ENCODE data around the gene PTPRM. TPM values are rescaled to one million over a fixed set of nuclear protein-coding genes. Genes with fewer than 3 reads are reported as not detected.

The PTPRM gene
- total and polyA plus RNA-seq, 2 of the 8 experiments (the other 6 are each of a cell fraction or from before 2014, with no cell fraction given): 4.1 to 7.0 TPM

- Histone ChIP-seq H4K5ac (ENCODE audit: insufficient read length, low read depth, low read length) (no peak overlapping the region), H2AFZ (ENCODE audit: low read length) (no peak overlapping the region), H3K18ac (ENCODE audit: extremely low read depth, low read length) (no peak overlapping the region), H2BK15ac (ENCODE audit: low read length) (no peak overlapping the region), H4K8ac (ENCODE audit: extremely low read depth, insufficient read depth, low read length) (no peak overlapping the region), H3K23me2 (ENCODE audit: low read depth, low read length) (no peaks in the 10 kb centered on the region; the same call in 1 of the 2 replicates), H3K9me3 (ENCODE audit: insufficient read depth in 2 of 2, low read depth in 1 of 2, low read length in 1 of 2) (no peaks in the 10 kb centered on the region), H3K4ac (replicated peaks; ENCODE audit: insufficient read length, low read depth, low read length) (no peak overlapping the region), H3K27ac (ENCODE audit: low read depth, low read length) (no peak overlapping the region), H3K79me2 (ENCODE audit: control insufficient read depth in 1 of 2, insufficient read depth in 2 of 2, low read length in 2 of 2) (no peaks in the 10 kb centered on the region), H3K4me1 (replicated peaks in 1 of 4; ENCODE audit: control insufficient read depth in 3 of 4, insufficient read depth in 4 of 4, low read length in 3 of 4) (peaks cover 0 to 6% (median 2%) of the 10 kb centered on the region in 4 experiments; a peak in 5 of 7 replicates), H3K27me3 (replicated peaks in 1 of 4; ENCODE audit: control insufficient read depth in 3 of 4, extremely low read depth in 1 of 4, insufficient read depth in 3 of 4, low read length in 3 of 4) (peaks cover 0 to 6% (median 4%) of the 10 kb centered on the region in 4 experiments; a peak in 3 of 7 replicates), H2BK5ac (ENCODE audit: low read depth, low read length) (no peak overlapping the region), H2AK5ac (ENCODE audit: low read depth, low read length) (no peak overlapping the region), H4K91ac (replicated peaks; ENCODE audit: insufficient read length, low read length) (no peak overlapping the region), H2BK12ac (ENCODE audit: low read depth, low read length) (no peak overlapping the region), H3K36me3 (ENCODE audit: control insufficient read depth in 2 of 4, insufficient read depth in 4 of 4, low read length in 3 of 4) (no peaks in the 10 kb centered on the region), H3K56ac (replicated peaks; ENCODE audit: insufficient read length, low read depth, low read length) (no peak overlapping the region), H3K4me2 (ENCODE audit: insufficient read depth in 1 of 2, low read depth in 2 of 2, low read length in 2 of 2) (no peak overlapping the region), H4K20me1 (replicated peaks in 1 of 2; ENCODE audit: control insufficient read depth in 1 of 2, insufficient read depth in 2 of 2, low read length in 2 of 2) (no peaks in the 10 kb centered on the region), H3K14ac (ENCODE audit: insufficient read length) (no peak overlapping the region), H2BK20ac (ENCODE audit: low read length) (no peak overlapping the region), H2BK120ac (replicated peaks; ENCODE audit: low read depth, low read length) (no peak overlapping the region), H3K9ac (replicated peaks in 1 of 4; ENCODE audit: extremely low read depth in 1 of 4, low read depth in 3 of 4, low read length in 3 of 4) (no peak overlapping the region), H3K4me3 (ENCODE audit: extremely low read depth in 1 of 4, insufficient read depth in 2 of 4, low read depth in 3 of 4, low read length in 4 of 4) (no peak overlapping the region), H3K79me1 (ENCODE audit: low read depth, low read length) (no peaks in the 10 kb centered on the region), H3K23ac (ENCODE audit: insufficient read length) (no peak overlapping the region)
- POLR2A ChIA-PET (ENCODE audit: partially characterized antibody): no interaction called here
- WGBS, 2 experiments (ENCODE audit: extremely low coverage in 1 of 2, insufficient coverage in 1 of 2, insufficient read length in 1 of 2, insufficient replicate concordance in 2 of 2, low coverage in 1 of 2, low lambda C conversion rate in 2 of 2, missing lambda C conversion rate in 1 of 2): 95% methylated on average over 2 of the region's 2 CpGs; no CpG with 5 or more reads in 1 of the 2 experiments
- no peak for FAIRE-seq
- DNase-seq (ENCODE audit: low read depth in 1 of 2, low spot score in 2 of 2): no peak
- CTCF ChIA-PET (ENCODE audit: partially characterized antibody): interaction anchor here (1.8 kb wide), 2 partner anchors 20 to 24 kb away, joined by 4 to 6 read pairs; no protein-coding TSS in a partner anchor
Observed at GRCh38 chr18:8365528-8365927, 798.4 kb downstream of the PTPRM start.
